HAP-1 (cell line): Measurements from ENCODE around the gene SIX1.

Experiments used
- DNase-seq, 2 experiments: peaks; one replicate each; pipeline ENCODE4 v3.0.0-alpha.2; 2016 to 2020; ENCODE audit warnings: low spot score in 2 of 2
- H3K27me3 ChIP-seq: fragments of 250-450 bp; sonication (Bioruptor Pico); 2 replicates; pipeline ENCODE4 v1.5.1; 2020; ENCODE audit warnings: low read depth, mild to moderate bottlenecking, moderate library complexity
- H3K36me3 ChIP-seq: fragments of 250-450 bp; sonication (Bioruptor Pico); replicated peaks from 2 replicates; pipeline ENCODE4 v1.5.1; 2020; ENCODE audit warnings: mild to moderate bottlenecking
- H3K4me1 ChIP-seq: fragments of 250-450 bp; sonication (Bioruptor Pico); 2 replicates; pipeline ENCODE4 v1.5.1; 2020; ENCODE audit warnings: mild to moderate bottlenecking
- H3K4me3 ChIP-seq: fragments of 250-450 bp; sonication (Bioruptor Pico); 2 replicates; pipeline ENCODE4 v1.5.1; 2020; ENCODE audit warnings: mild to moderate bottlenecking, moderate library complexity
- H3K9me3 ChIP-seq: fragments of 250-450 bp; sonication (Bioruptor Pico); 2 replicates; pipeline ENCODE4 v1.5.1; 2020; ENCODE audit warnings: mild to moderate bottlenecking, moderate library complexity
- in situ Hi-C: fragments of 300-500 bp; cut with MboI; formaldehyde crosslinking; loops from 3 replicates; pipeline ENCODE4 v1.14.3; 2020; ENCODE audit warnings: low sequenced_read_pairs, inconsistent platforms, mixed read lengths

SIX1 gene

GRCh38 chr14:60628892-60629291 lies 20.4 kb downstream of the SIX1 start:
- in situ Hi-C loops = loop anchor here (5.0 to 25.0 kb wide), 3 partner anchors 358 to 623 kb away; partner anchors contain the start of genes SLC38A6 and TRMT5
- Histone ChIP-seq H3K9me3 (no peaks in the 10 kb centered on the region), H3K4me1 (peaks cover 3% of the 10 kb centered on the region; the same call in 1 of the 2 replicates), H3K36me3 (no peaks in the 10 kb centered on the region), H3K27me3 (no peaks in the 10 kb centered on the region), H3K4me3 (no peak overlapping the region)
- no peak for DNase-seq

GRCh38 chr14:60622917-60623257 lies 26.4 kb downstream of the SIX1 start:
- H3K4me1 ChIP-seq = no peaks in the 10 kb centered on the region
- H3K4me3 ChIP-seq = no peak overlapping the region
- no peaks in the 10 kb centered on the region; the same call in 1 of the 2 replicates for H3K9me3 ChIP-seq
- H3K36me3 ChIP-seq = no peaks in the 10 kb centered on the region
- DNase-seq = no peak
- no peaks in the 10 kb centered on the region for H3K27me3 ChIP-seq
- in situ Hi-C loops = loop anchor here (10.0 kb wide), 1 partner anchor 412 kb away; no protein-coding TSS in a partner anchor

GRCh38 chr14:60622210-60622916 lies 26.9 kb downstream of the SIX1 start:
- Histone ChIP-seq H3K4me1 (no peaks in the 10 kb centered on the region), H3K4me3 (no peak overlapping the region), H3K36me3 (no peaks in the 10 kb centered on the region), H3K27me3 (no peaks in the 10 kb centered on the region), H3K9me3 (no peaks in the 10 kb centered on the region; the same call in 1 of the 2 replicates)
- in situ Hi-C loops = loop anchor here (10.0 kb wide), 1 partner anchor 412 kb away; no protein-coding TSS in a partner anchor
- DNase-seq = no peak

GRCh38 chr14:60621386-60621785 lies 27.9 kb downstream of the SIX1 start:
- Histone ChIP-seq H3K9me3 (no peaks in the 10 kb centered on the region; the same call in 1 of the 2 replicates), H3K4me1 (no peaks in the 10 kb centered on the region), H3K4me3 (no peak overlapping the region), H3K27me3 (no peaks in the 10 kb centered on the region), H3K36me3 (no peaks in the 10 kb centered on the region)
- in situ Hi-C loops = loop anchor here (10.0 kb wide), 1 partner anchor 413 kb away; no protein-coding TSS in a partner anchor
- DNase-seq = no peak

GRCh38 chr14:60618241-60618640 lies 31.0 kb downstream of the SIX1 start:
- Histone ChIP-seq H3K4me1 (no peaks in the 10 kb centered on the region), H3K9me3 (no peaks in the 10 kb centered on the region; the same call in 1 of the 2 replicates), H3K27me3 (no peaks in the 10 kb centered on the region), H3K4me3 (no peak overlapping the region), H3K36me3 (no peaks in the 10 kb centered on the region)
- DNase-seq = no peak
- in situ Hi-C loops = no loop called here

GRCh38 chr14:60616461-60616959 lies 32.8 kb downstream of the SIX1 start:
- H3K36me3 ChIP-seq = no peaks in the 10 kb centered on the region
- no peak for DNase-seq
- no peaks in the 10 kb centered on the region; the same call in 1 of the 2 replicates for H3K9me3 ChIP-seq
- in situ Hi-C loops = no loop called here
- H3K4me3 ChIP-seq = no peak overlapping the region
- no peaks in the 10 kb centered on the region for H3K27me3 ChIP-seq
- no peaks in the 10 kb centered on the region for H3K4me1 ChIP-seq

GRCh38 chr14:60602291-60602690 lies 47.0 kb downstream of the SIX1 start:
- Histone ChIP-seq H3K4me3 (no peak overlapping the region), H3K9me3 (0 out of 2 replicates have a peak, but pooled peaks cover 3% of the 10 kb centered on the region), H3K36me3 (no peaks in the 10 kb centered on the region), H3K27me3 (no peaks in the 10 kb centered on the region), H3K4me1 (peaks cover 5% of the 10 kb centered on the region)
- in situ Hi-C loops = no loop called here
- no peak for DNase-seq

GRCh38 chr14:60599727-60600126 lies 49.5 kb downstream of the SIX1 start:
- no peak for DNase-seq
- Histone ChIP-seq H3K27me3 (no peaks in the 10 kb centered on the region), H3K4me1 (peaks cover 5% of the 10 kb centered on the region), H3K36me3 (no peaks in the 10 kb centered on the region), H3K4me3 (no peak overlapping the region), H3K9me3 (no peaks in the 10 kb centered on the region)
- in situ Hi-C loops = no loop called here

- Histone ChIP-seq H3K4me1 (peaks cover 5% of the 10 kb centered on the region), H3K36me3 (no peaks in the 10 kb centered on the region), H3K27me3 (no peaks in the 10 kb centered on the region), H3K4me3 (no peak overlapping the region), H3K9me3 (no peaks in the 10 kb centered on the region)
- no peak for DNase-seq
- in situ Hi-C loops = no loop called here
Observed at GRCh38 chr14:60596139-60596538, 53.1 kb downstream of the SIX1 start.

- Histone ChIP-seq H3K4me1 (no peaks in the 10 kb centered on the region), H3K27me3 (no peaks in the 10 kb centered on the region), H3K9me3 (no peaks in the 10 kb centered on the region), H3K36me3 (no peaks in the 10 kb centered on the region), H3K4me3 (no peak overlapping the region)
- in situ Hi-C loops = no loop called here
- DNase-seq = no peak
Observed at GRCh38 chr14:60594062-60594461, 55.2 kb downstream of the SIX1 start.
